Upper lobe of left lung (tissue), 4 donors: ENCODE data around the gene PCSK5.

Experiments
- CTCF ChIP-seq, 6 experiments: fragments of 450-650 bp in 4 of 6; fragments of 200-600 bp in 2 of 6; sonication (generic) in 2 of 6; IDR thresholded peaks; one replicate each; pipeline ENCODE4 v1.5.1; 2016 to 2019; ENCODE audit warnings: antibody characterized with exemption in 6 of 6
- EP300 ChIP-seq, 4 donors: sonication (generic); formaldehyde crosslinking; IDR thresholded peaks; one replicate each; pipeline ENCODE4 v1.5.1; 2017; ENCODE audit warnings: antibody characterized with exemption in 4 of 4, control low read depth in 2 of 4
- POLR2AphosphoS5 ChIP-seq, 2 donors: sonication (generic); formaldehyde crosslinking; IDR thresholded peaks; one replicate each; pipeline ENCODE4 v1.5.1; 2017; ENCODE audit warnings: antibody characterized with exemption in 2 of 2

GRCh38 chr9:76359365-76359764, 468.9 kb downstream of the PCSK5 start:
- TF ChIP-seq CTCF (IDR thresholded peaks at IDR 0.05), result no peak
- TF ChIP-seq POLR2AphosphoS5 (IDR thresholded peaks at IDR 0.05), result no peak
- no peak for TF ChIP-seq EP300 (IDR thresholded peaks at IDR 0.05)
